HUES6 (cell line): Measurements from ENCODE around the gene RNF2.

Source experiments
- H3K27ac ChIP-seq: 2 replicates; pipeline ENCODE4 v1.7.0; 2013; ENCODE audit warnings: low read depth, mild to moderate bottlenecking, low read length, inconsistent platforms
- H3K27me3 ChIP-seq: 2 replicates; pipeline ENCODE4 v1.6.1; 2013; ENCODE audit warnings: low read length; ENCODE audit not compliant: control insufficient read depth, insufficient read depth
- H3K36me3 ChIP-seq: 2 replicates; pipeline ENCODE4 v1.6.1; 2013; ENCODE audit warnings: low read length; ENCODE audit not compliant: control insufficient read depth, insufficient read depth
- H3K4me1 ChIP-seq: 2 replicates; pipeline ENCODE4 v1.6.1; 2013; ENCODE audit warnings: low read length; ENCODE audit not compliant: control insufficient read depth, insufficient read depth
- H3K4me3 ChIP-seq: 2 replicates; pipeline ENCODE4 v1.5.1; 2013; ENCODE audit warnings: low read depth, low read length
- H3K9ac ChIP-seq: one replicate; pipeline ENCODE4 v1.6.1; 2013; ENCODE audit warnings: mild to moderate bottlenecking, low read length
- H3K9me3 ChIP-seq: 2 replicates; pipeline ENCODE4 v1.6.1; 2013; ENCODE audit warnings: low read depth, low read length; ENCODE audit not compliant: control insufficient read depth, insufficient read depth

The RNF2 gene

DNA sequence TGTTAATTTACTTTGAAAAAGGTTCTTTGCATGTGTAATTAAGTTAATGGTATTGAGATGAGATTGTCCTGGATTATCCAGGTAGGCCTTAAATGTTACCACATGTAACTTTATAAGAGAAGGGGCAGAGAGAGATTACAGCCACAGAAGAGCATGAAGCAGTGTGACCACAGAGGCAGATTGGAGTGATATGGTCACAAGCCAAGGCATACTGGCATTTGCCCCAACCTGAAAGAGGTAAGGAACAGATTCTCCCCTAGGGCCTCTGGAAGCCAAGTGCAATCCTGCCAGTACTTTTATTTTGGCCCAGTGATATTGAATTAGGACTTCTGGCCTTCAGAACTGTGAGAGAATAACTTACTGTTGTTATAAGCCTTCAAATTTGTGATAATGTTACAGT is 23.0 kb downstream of the RNF2 start:
- no peak overlapping the region for H3K9ac ChIP-seq
- H3K27me3 ChIP-seq: no peaks in the 10 kb centered on the region
- H3K27ac ChIP-seq: no peak overlapping the region
- peaks cover 16% of the 10 kb centered on the region for H3K36me3 ChIP-seq
- H3K9me3 ChIP-seq: peaks cover 13% of the 10 kb centered on the region; the same call in 1 of the 2 replicates
- H3K4me3 ChIP-seq: no peak overlapping the region
- H3K4me1 ChIP-seq: peaks cover 10% of the 10 kb centered on the region; the same call in 1 of the 2 replicates

DNA sequence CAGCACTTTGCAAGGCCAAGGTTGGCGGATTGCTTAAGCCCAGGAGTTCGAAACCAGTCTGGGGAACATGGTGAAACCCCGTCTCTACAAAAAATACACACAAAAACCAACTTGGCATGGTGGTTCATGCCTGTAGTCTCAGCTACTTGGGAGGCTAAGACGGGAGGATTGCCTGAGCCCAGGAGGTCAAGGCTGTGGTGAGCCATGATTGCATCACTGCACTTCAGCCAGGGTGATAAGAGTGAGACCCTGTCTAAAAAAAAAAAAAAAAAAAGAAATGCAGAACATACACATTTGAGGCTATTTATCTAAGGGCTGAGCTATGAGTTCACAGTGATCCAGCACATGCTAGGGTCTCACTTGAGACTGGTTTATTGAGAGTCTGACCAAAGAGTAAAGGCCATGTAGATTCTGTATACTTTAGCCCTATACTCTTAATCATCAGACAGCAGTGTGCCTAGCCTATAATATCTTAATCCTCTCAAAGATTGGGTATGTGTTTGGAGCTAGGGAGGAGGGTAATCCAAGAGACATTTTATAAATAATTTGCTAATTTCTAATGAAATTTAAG is 23.9 kb downstream of the RNF2 start:
- peaks cover 16% of the 10 kb centered on the region for H3K36me3 ChIP-seq
- H3K9ac ChIP-seq: no peak overlapping the region
- no peaks in the 10 kb centered on the region for H3K27me3 ChIP-seq
- peaks cover 19% of the 10 kb centered on the region for H3K4me1 ChIP-seq
- peaks cover 8% of the 10 kb centered on the region; the same call in 1 of the 2 replicates for H3K9me3 ChIP-seq
- no peak overlapping the region for H3K4me3 ChIP-seq
- H3K27ac ChIP-seq: no peak overlapping the region

DNA sequence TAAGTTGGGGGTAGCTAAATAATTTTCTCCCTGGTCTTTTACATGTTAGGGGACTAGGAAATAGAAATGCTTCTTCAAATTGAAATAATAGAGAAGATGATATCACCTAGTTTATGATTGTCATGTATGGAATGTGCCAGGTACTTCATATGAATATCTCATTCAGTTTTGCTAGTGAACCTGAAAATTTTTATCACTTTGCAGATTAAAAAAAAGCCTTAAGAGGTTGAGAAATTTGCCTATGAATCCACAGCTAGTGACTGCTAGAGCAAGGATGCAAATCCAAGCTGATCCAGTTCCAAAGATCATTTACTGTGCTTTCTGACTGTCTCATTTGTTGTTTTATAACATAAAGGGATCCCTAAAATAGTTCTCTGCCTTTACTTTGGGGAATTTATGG is 24.7 kb downstream of the RNF2 start:
- H3K4me3 ChIP-seq: no peak overlapping the region
- H3K9ac ChIP-seq: no peak overlapping the region
- H3K27ac ChIP-seq: no peak overlapping the region
- peaks cover 3% of the 10 kb centered on the region; the same call in 1 of the 2 replicates for H3K9me3 ChIP-seq
- H3K36me3 ChIP-seq: peaks cover 14% of the 10 kb centered on the region
- peaks cover 26% of the 10 kb centered on the region for H3K4me1 ChIP-seq
- H3K27me3 ChIP-seq: no peaks in the 10 kb centered on the region

DNA sequence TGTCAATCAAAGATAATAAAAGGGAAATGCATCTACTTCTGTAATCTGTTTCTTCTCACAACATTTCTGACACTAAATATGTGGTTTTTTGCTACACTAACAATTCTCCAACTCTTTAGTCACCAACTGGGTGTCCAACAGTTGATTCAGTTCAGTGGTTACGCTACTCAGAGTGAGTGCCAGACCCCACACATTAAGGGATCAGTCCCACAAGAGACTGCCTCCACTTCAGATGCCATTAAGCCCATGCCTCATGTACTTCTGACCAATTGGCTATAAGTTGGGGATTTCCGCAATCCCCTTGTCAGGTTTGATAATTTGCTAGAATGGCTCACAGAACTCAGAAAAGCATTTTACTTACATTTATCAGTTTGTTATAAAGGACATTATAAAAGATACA is 28.4 kb downstream of the RNF2 start:
- peaks cover 5% of the 10 kb centered on the region; the same call in 1 of the 2 replicates for H3K9me3 ChIP-seq
- H3K9ac ChIP-seq: no peak overlapping the region
- H3K27me3 ChIP-seq: no peaks in the 10 kb centered on the region
- peak overlapping the region; percentile 94 for H3K27ac ChIP-seq
- H3K4me1 ChIP-seq: peaks cover 36% of the 10 kb centered on the region
- H3K4me3 ChIP-seq: peak overlapping the region; percentile 34; the same call in 1 of the 2 replicates
- H3K36me3 ChIP-seq: 0 out of 2 replicates have a peak, but pooled peaks cover 3% of the 10 kb centered on the region

DNA sequence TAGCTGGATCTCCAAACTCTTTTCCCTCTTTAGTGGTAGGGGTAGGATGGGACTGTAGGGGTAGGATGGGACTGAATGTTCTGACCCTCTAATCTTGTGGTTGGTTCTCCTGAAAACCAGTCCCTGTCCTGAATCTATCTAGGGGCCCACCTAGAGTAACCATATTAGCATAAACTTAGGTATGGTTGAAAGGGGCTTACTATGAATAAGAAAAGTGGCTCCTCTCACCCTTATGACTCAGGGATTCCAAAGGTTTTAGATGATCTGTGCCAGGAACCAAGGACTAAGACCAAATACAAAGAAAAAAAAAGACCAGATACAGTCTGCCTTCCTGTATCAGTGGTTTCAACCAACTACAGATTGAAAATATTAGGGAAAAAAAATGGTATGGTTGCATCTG is 28.9 kb downstream of the RNF2 start:
- Histone ChIP-seq H3K36me3 (0 out of 2 replicates have a peak, but pooled peaks cover 3% of the 10 kb centered on the region), H3K9me3 (peaks cover 5% of the 10 kb centered on the region; the same call in 1 of the 2 replicates), H3K9ac (peak overlapping the region; percentile 32), H3K27ac (peak overlapping the region; percentile 94), H3K4me1 (peaks cover 36% of the 10 kb centered on the region), H3K4me3 (peak overlapping the region; percentile 34; the same call in 1 of the 2 replicates), H3K27me3 (no peaks in the 10 kb centered on the region)

DNA sequence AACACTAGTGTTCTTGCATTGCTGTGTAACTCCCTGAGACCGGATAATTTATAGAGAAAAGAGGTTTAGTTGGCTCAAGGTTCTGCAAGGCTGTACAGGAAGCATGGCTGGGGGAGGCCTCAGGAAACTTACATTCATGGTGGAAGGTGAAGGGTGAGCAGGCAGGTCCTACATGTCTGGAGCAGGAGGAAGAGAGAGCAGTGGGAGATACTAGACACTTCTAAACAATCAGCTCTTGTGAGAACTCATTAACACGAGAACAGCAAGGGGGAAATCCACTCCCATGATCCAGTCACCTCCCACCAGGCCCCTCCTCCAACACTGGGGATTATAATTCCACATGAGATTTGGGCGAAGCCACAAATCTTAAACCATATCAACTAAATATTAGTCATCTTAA is 30.1 kb downstream of the RNF2 start:
- Histone ChIP-seq H3K27me3 (no peaks in the 10 kb centered on the region), H3K9me3 (peaks cover 5% of the 10 kb centered on the region; the same call in 1 of the 2 replicates), H3K9ac (peak overlapping the region; percentile 16), H3K4me3 (no peak overlapping the region), H3K4me1 (peaks cover 36% of the 10 kb centered on the region), H3K27ac (peak overlapping the region; percentile 94), H3K36me3 (0 out of 2 replicates have a peak, but pooled peaks cover 3% of the 10 kb centered on the region)

DNA sequence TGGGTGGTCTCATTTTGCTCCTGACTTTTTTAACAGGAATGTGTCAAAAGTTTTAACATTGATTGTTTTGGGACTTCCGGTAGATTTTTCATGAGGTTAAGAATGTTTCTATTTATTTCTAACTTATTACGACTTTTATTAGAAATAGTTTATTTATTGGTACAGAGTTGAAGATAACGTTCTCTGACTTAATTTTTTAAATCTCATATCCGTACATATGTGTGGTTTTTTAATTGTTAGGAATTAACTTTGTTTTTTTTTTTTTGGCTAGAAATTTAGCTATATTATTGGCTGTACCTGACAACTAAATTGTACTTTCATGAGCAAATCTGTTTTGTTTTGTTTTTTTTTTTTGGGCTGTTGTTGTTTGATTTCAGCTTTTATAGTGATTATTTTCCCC is 32.0 kb downstream of the RNF2 start:
- H3K27me3 ChIP-seq: no peaks in the 10 kb centered on the region
- H3K36me3 ChIP-seq: no peaks in the 10 kb centered on the region
- peaks cover 5% of the 10 kb centered on the region; the same call in 1 of the 2 replicates for H3K9me3 ChIP-seq
- no peak overlapping the region for H3K4me3 ChIP-seq
- no peak overlapping the region for H3K9ac ChIP-seq
- peaks cover 26% of the 10 kb centered on the region for H3K4me1 ChIP-seq
- H3K27ac ChIP-seq: no peak overlapping the region

DNA sequence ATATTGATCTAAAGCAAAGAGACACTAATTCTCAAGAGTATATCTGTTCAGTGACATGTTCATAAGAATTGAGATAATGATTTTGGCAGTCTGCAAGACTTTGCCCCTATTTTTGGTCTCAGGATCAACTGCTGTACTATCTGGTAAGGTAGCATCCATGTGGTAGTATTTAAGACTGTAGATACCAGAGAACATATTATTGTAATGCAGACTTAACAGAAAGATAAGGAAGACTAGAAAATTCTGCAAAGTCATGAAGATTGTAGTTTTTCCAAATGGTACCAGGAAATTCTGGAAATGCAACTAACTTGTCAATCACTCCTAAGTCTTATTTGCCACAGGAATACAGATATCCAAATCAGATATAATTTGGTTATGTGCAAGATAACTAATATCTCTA is 35.1 kb downstream of the RNF2 start:
- Histone ChIP-seq H3K4me1 (peaks cover 7% of the 10 kb centered on the region; the same call in 1 of the 2 replicates), H3K9ac (no peak overlapping the region)

DNA sequence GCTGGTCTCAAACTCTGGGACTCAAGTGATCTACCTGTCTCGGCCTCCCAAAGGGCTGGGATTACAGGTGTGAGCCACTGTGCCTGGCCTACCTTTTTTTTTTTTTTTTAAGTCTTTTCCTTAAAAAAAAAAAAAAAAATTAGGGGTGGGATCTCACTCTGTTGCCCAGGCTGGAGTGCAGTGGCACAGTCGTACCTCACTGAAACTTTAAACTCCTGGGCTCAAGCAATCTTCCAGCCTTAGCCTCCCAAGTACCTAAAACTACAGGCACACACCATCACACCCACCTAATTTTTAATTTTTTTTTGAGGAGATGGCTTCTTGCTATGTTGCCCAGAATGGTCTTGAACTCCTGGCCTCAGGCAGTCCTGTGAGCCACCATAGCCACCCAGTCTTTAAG is 38.5 kb downstream of the RNF2 start:
- Histone ChIP-seq H3K27ac (no peak overlapping the region), H3K9me3 (no peaks in the 10 kb centered on the region), H3K36me3 (peaks cover 17% of the 10 kb centered on the region), H3K4me3 (no peak overlapping the region), H3K4me1 (peaks cover 9% of the 10 kb centered on the region; the same call in 1 of the 2 replicates), H3K9ac (no peak overlapping the region), H3K27me3 (no peaks in the 10 kb centered on the region)

More for the DNA sequence above, 35.1 kb downstream of the RNF2 start:
- no peaks in the 10 kb centered on the region for H3K36me3 ChIP-seq
- peaks cover 5% of the 10 kb centered on the region; the same call in 1 of the 2 replicates for H3K9me3 ChIP-seq
- H3K27ac ChIP-seq: no peak overlapping the region
- no peak overlapping the region for H3K4me3 ChIP-seq
- H3K27me3 ChIP-seq: no peaks in the 10 kb centered on the region

DNA sequence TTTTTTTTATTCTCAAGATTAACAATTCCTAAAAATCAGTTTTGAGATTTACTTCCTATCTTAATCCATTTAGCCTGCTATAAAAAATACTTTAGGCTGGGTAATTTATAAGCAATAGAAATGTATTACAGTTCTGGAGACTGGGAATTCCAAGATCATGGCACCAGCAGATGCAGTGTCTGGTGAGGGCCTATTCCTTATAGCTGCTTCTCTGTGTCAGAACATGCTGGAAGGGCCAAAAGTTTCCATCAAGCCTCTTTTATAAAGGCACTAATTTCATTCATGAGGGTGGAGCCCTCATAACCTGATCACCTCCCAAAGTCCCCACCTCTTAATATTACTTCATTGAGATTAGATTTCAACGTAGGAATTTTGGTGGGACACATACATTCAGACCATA is 41.7 kb downstream of the RNF2 start:
- no peaks in the 10 kb centered on the region for H3K27me3 ChIP-seq
- H3K4me1 ChIP-seq: peaks cover 9% of the 10 kb centered on the region; the same call in 1 of the 2 replicates
- no peak overlapping the region for H3K4me3 ChIP-seq
- H3K9ac ChIP-seq: no peak overlapping the region
- no peak overlapping the region for H3K27ac ChIP-seq
- peaks cover 39% of the 10 kb centered on the region for H3K36me3 ChIP-seq
- H3K9me3 ChIP-seq: no peaks in the 10 kb centered on the region

DNA sequence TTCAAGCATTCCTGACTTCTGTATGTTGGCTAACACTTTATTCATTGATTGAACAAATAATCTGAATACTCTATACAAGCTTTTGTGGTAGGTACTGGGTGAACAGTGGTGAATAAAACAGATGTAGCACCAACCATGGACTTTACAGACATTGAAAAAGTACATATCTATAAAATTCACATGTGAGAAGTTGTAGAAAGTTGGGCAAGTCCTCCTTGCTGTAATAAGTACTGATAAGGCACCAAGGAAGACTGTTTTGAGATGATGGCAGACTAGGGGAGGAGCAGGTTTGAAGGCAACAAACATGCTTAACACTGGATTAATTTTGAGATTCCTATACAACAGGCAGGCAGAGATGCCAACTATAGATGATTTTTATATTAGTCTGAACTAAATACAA is 42.4 kb downstream of the RNF2 start:
- Histone ChIP-seq H3K9ac (no peak overlapping the region), H3K4me1 (peaks cover 9% of the 10 kb centered on the region; the same call in 1 of the 2 replicates), H3K9me3 (no peaks in the 10 kb centered on the region), H3K36me3 (peaks cover 39% of the 10 kb centered on the region), H3K4me3 (no peak overlapping the region), H3K27ac (no peak overlapping the region), H3K27me3 (no peaks in the 10 kb centered on the region)
